ACHN (cell line): ENCODE results near the gene DUS1L.

Experiments
- DNase-seq: peaks from one replicate; pipeline ENCODE4 v3.0.0-alpha.2; 2015
- in situ Hi-C: cut with HindIII; loops from 2 replicates; pipeline ENCODE4 v1.10.0; 2017; ENCODE audit warnings: low sequenced_read_pairs, low pct_ligation_motif_present, low pct_unique_long_range_greater_than_20kb

Gene DUS1L

DNA sequence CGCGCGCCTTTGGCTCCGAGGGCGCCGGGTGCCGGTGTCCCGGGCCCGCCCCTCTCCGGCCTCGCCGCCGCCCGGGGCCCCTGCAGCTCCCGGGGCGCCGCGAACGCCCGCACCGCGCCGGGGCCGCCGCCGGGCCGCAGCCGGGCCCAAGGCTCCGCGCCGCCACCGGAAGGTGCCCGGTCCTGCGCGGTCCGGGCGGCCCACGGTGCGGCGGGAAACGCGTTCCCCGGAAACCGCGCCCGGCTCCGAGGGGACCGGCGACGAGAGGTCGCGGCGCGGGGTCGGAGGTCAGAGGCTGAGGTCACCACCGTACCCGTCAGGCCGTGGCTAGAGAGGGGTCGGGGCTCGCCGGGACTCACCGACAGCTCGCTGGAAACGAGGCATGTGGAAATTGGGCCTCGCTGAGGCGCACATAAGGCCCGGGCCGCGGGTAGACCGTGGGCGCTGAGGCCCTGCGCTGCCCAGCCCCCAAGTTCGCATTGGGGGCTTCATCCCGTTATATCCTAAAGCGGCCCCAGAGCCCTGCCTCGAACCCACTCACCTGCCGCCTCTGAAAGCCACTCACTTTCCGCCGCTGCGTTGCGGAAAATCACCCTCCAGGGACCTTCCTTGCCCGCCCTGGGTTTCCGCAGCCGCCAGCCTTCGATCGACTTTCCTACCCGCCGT is at the start of gene DUS1L:
TSS of gene DUS1L (minus strand) at position 167 of the 666 bp plus-strand sequence. CDS start 745 bp downstream, outside the sequence.
- peak; percentile 61 for DNase-seq
- in situ Hi-C loops = no loop called here

DNA sequence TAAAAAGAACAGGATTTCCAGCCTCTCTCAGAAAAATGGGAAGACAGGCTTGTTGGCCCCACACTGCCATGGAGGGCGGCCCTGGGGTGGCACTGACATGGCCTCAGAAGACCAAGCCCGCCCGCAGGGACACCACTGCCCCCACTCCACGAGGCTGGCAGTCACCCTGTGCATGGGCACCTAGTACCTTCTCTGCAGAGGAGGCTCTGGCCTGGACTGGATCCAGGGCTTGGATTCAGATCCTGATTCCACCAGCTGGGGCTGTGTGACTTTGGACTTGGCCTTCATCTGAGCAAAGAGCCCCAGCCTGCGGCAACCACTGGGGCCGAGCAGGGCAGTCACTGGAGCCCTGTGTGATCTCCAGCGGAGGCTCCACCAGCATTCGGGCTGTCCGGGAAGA is 49.3 kb upstream of the DUS1L start:
- in situ Hi-C loops = no loop called here
- no peak for DNase-seq

DNA sequence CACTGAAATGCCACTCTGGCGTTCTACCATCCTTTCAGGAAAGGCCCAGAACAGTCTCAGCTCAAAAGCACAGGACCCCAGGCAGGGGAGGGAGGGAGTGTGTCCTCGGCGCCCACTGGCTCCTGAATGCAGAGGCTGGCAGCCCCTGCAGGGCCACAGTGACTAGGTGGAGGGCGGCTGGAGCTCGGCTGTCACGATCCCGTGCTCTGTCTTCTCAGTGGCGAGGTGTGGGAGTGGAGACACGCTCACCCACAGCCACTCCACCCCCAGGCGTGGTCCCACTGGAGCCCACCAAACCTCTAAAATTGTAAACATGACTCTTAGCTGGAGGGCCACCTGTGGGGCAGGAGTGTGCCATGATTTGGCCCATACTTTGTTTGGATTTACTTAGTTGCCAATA is 48.8 kb upstream of the DUS1L start:
- in situ Hi-C loops = no loop called here
- no peak for DNase-seq

- in situ Hi-C loops = no loop called here
- DNase-seq = no peak
These were observed 48.3 kb upstream of the DUS1L start for GRCh38 chr17:82113941-82114340.

DNA sequence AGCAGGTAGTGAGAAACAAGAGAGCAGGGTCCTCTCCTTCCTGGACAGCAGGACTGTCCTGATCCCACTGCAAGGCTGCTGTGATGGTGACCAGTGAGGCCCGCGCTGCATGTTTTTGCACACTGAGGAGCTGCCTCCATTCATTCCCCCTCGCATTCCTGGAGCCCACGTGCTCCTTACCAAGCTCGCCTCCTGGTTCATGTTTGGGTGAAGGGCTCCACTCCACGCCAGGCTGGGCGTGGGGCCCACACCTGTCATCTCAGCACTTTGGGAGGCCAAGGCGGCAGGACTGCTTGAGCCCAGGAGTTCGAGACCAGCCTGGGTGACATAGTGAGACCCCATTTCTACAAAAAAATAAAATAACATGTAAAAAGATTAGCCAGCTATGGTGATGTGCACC is 47.8 kb upstream of the DUS1L start:
- DNase-seq = no peak
- in situ Hi-C loops = no loop called here

GRCh38 chr17:82112914-82113311 is 47.3 kb upstream of the DUS1L start:
- no peak for DNase-seq
- in situ Hi-C loops = no loop called here

- no peak for DNase-seq
- in situ Hi-C loops = no loop called here
These were observed 46.7 kb upstream of the DUS1L start for GRCh38 chr17:82112181-82112913.

DNA sequence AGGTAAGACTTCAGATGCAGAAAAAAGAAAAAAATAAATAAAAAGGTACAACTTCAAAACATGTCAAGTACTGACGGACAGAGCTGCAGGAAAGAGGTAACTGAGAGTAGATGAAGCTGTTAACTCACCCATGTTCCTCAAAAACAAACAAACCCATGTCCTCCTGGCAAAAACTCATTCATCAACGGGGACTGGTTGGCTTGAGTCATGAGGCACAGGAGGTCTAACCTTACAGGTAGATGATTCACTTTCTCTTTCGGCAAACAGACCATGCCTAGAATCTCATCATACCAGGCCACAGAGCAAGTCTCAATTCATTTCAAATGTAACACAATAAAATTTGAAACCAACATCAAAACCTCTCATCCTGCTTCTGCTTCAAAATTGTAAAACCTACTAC is 44.7 kb upstream of the DUS1L start:
- in situ Hi-C loops = no loop called here
- DNase-seq = no peak

- in situ Hi-C loops = no loop called here
- no peak for DNase-seq
These were observed 43.4 kb upstream of the DUS1L start for GRCh38 chr17:82108961-82109475.

DNA sequence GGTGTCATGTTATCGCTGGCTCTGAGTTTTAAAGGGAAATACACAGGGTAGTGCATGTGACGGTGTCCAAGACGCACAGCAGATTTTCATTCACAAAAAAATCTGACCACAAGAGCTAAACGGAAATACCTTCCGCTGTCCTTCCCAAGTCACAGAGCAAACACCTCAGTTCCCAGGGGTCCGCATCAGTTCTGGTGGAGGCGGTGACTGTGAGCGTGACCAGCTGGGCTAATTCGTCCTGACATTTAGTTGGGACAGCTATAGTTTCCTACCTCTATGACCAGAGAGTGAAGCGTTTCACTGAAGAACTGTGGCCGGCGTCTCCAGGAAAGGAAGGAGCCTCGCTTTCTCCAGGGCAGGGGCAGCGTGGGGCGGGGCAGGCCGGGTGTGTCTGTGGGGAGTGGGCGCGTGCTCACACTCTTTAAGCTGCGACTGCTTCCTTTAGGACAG is 42.9 kb upstream of the DUS1L start:
- in situ Hi-C loops = no loop called here
- no peak for DNase-seq

DNA sequence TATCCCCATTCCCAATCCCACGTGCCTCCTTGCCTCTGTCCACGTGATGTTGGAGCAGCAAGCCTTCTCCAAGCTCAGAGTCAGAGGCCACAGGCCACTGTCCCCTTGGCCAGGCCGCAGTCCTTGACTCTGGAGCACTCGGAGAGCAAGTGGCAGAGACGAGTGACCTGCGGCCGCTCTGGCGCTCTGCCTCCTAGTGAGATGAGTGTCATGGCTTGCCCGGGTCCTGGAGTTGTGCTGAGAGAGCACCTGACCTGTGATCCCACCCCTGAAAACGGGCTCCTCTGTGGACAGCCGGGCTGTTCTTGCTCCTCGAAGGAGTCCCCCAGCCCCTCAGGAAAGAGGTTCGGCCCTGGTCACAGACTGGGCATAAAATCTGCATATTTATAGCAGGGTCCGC is 42.4 kb upstream of the DUS1L start:
- DNase-seq = no peak
- in situ Hi-C loops = no loop called here

GRCh38 chr17:82107341-82107860 is 41.8 kb upstream of the DUS1L start:
- in situ Hi-C loops = no loop called here
- no peak for DNase-seq

DNA sequence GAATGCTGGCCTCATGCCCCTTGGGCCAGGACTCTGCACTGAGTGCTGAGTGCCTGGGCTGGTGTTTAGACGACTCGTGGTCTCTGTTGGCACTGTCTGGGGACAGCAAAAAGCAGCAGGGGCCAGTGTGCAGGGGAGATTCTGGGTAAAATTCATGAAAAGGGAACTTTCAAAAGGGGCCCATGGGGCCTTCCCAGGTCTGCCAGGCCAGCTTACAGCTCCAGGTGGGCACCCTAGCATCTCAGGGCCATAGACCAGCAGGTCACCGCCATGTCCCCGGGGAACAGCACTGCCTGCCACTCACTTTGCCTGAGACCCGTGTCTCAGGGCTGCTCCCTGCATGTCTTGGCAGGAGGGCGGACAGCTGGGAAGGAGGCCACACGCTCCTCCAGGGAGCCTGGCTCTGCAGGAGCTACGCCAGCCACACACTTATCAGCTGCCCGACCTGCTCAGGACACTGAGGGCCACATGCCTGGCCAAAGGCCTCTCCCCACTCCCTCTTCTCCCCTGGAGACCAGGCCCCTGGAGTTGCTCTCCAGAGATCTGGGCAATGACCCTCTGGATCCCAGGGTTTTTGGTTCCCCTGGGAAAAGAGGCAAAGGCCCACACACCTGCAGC is 41.2 kb upstream of the DUS1L start:
- in situ Hi-C loops = no loop called here
- no peak for DNase-seq

- in situ Hi-C loops = no loop called here
- peak; percentile 42 for DNase-seq
These were observed 40.5 kb upstream of the DUS1L start for GRCh38 chr17:82105882-82106687.

GRCh38 chr17:82105417-82105881 is 39.8 kb upstream of the DUS1L start:
- DNase-seq = no peak
- in situ Hi-C loops = no loop called here

DNA sequence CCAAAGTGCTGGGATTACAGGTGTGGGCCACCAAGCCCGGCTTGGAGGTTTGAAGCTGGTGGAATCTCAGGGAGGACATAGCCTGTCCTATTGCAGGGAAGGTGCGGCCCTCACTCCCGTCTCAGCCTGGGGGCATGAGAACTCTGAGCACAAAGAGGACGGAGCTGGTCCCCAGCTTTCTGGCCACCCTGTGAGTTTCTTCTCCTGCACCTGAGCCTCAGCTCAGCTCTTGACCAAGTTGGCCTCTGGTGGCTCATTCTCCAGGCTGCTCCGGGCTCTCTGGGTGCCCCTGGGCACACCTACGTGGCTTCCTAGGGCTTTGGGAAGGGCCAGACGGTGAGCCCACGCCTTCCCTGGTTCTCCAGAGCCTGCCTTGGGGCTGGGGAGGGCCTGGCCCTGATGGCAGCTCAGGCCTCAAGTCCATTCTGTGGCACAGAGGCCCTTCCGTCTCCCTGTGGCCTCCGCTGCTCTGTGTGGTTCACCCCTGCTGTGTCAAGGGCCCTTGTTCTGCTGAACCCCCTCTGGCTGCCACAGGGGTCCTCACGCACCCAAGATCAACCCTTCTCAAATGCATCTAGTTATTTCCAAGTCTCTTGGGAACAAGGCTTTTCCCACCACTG is 39.3 kb upstream of the DUS1L start:
- no peak for DNase-seq
- in situ Hi-C loops = no loop called here

DNA sequence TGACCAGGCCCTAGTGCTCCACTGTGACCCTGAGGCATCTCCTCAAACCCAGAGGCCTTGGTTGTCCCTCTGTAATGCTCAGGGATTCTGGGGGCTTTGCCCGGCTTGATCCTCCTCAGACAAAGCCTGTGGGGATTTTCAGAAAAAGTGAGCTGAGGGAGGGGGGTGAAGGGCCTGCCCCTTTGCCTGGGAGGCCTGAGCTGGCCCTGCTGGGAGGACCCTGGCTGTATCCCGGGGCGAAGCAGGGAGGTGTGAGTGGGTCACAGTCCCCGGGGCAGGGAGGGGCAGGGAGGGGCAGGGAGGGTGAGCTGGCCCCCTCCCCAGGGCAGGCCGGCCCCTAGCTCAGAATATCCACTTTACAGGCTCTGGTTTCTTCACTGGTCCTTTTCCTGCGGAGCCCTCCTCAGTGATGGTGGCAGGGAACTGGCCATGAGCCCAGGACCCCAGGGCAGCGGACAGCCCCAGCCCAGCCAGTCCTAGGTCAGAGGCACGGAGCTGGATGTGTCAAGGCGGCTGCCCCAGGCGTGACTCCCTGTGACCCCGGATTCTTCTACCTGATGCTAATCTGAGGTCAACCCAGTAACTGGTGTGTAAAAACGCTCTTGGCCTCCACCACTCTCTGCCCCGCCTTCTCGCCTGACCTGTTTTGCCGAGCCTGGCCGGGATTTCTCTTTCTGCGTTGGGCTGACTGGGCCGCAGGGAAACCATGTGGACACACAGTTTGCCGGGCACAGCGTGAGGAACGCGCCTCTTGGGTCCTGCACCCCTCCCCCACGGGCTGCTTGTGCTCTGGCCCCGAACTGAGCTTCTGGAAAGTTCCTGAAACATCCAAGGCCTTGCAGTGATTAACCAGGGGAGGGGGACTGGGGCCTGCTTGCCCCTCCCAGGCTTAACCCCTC is 38.2 kb upstream of the DUS1L start:
- in situ Hi-C loops = no loop called here
- no peak for DNase-seq
